Measurements from ENCODE around the gene KSR2.

KSR2 gene

DNA sequence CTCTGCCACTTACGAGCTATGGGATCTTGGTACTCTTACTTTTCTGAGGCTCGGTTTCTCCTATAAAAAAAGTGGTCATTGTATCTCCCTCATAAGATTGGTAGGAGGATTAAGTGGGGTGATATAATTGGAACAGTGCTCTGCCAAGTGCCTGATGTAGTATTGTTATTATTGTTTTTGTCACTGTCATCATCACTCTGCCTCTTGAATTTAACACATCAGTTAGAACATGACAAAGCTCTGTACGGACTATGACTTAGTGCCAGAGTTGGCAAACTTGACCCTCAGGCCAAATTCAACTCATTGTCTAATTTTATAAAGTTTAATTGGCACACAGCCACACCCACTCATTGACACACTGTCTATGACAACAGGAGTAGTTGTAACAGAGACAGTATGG lies 378.4 kb downstream of the KSR2 start:
- H3K36me3 ChIP-seq = no peaks in the 10 kb centered on the region
- no peak for DNase-seq
- TF ChIP-seq, protein P1, sequence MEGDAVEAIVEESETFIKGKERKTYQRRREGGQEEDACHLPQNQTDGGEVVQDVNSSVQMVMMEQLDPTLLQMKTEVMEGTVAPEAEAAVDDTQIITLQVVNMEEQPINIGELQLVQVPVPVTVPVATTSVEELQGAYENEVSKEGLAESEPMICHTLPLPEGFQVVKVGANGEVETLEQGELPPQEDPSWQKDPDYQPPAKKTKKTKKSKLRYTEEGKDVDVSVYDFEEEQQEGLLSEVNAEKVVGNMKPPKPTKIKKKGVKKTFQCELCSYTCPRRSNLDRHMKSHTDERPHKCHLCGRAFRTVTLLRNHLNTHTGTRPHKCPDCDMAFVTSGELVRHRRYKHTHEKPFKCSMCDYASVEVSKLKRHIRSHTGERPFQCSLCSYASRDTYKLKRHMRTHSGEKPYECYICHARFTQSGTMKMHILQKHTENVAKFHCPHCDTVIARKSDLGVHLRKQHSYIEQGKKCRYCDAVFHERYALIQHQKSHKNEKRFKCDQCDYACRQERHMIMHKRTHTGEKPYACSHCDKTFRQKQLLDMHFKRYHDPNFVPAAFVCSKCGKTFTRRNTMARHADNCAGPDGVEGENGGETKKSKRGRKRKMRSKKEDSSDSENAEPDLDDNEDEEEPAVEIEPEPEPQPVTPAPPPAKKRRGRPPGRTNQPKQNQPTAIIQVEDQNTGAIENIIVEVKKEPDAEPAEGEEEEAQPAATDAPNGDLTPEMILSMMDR (IDR thresholded peaks at IDR 0.05) = no peak
- H3K27me3 ChIP-seq = peaks cover 0 to 3% of the 10 kb centered on the region in 2 donors
- peaks cover 0 to 12% (median 9%) of the 10 kb centered on the region in 3 donors for H3K9me3 ChIP-seq
- intact Hi-C loops (cut with DNase I; ENCODE audit: low total_unique reads) = no loop called here
- no peak overlapping the region for H3K4me3 ChIP-seq
- no peaks in the 10 kb centered on the region for H3K4me1 ChIP-seq
- no peak overlapping the region for H3K27ac ChIP-seq

DNA sequence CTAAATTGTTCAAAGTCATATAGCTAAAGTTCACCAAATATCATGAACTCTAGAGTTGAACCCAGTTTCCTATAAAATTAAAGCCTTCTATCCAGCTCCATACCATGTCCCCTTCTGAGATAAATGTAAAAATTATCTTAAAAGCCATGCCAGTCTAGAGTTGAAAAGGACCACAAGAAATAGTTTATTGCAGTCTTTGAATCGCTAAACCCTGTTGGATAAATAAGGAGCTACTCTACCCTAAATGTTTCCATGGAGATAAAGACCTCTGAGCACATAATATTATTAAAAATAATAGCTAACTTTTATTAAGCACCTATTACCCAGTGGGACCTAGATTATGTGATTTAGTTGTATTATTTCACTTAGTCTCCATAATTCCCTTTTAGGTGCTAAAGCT lies 379.8 kb downstream of the KSR2 start:
- peaks cover 0 to 12% (median 9%) of the 10 kb centered on the region in 3 donors for H3K9me3 ChIP-seq
- no peak for DNase-seq
- peaks cover 0 to 7% of the 10 kb centered on the region in 2 donors for H3K27me3 ChIP-seq
- H3K4me3 ChIP-seq = no peak overlapping the region
- no peaks in the 10 kb centered on the region for H3K4me1 ChIP-seq
- H3K27ac ChIP-seq = no peak overlapping the region
- TF ChIP-seq, protein P1 (IDR thresholded peaks at IDR 0.05) = no peak
- intact Hi-C loops (cut with DNase I; ENCODE audit: low total_unique reads) = no loop called here
- no peaks in the 10 kb centered on the region for H3K36me3 ChIP-seq

DNA sequence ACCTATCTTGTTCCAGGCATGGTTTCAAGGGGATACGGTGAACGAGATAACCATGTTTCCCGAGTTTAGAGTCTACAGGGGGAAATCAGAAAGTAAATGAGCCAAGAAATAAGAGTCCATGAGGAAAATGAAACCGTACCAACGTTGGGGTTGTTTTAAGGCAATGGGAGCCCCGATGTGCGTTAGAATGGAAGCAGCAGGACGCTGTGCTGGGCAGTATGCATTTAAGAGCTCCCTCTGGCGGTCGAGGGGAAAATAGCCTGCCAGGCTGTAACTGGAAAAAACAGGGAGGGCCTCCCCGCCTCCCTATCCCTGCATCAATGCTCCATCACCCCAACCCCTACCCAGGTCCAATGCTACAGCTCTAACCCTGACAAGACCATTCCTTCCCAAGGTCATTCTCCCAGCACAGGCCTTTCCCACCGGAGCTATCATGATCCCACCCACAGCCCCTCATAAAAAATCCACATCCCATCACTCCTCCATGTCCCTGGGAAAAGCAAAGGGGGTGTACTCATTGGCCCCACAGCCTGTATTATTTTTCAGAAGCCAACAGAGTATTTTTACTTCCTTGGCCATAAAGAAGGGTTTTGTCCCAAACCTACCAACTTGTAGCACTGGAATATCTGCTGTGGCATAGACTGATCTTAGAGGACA lies 381.0 kb downstream of the KSR2 start:
- Histone ChIP-seq H3K9me3 (peaks cover 0 to 12% (median 9%) of the 10 kb centered on the region in 3 donors), H3K27me3 (peaks cover 0 to 7% of the 10 kb centered on the region in 2 donors), H3K36me3 (no peaks in the 10 kb centered on the region), H3K27ac (no peak overlapping the region), H3K4me1 (no peaks in the 10 kb centered on the region), H3K4me3 (no peak overlapping the region)
- TF ChIP-seq, protein P1 (IDR thresholded peaks at IDR 0.05) = peak; percentile 49 to 59
- DNase-seq = peak in 1 of 2 donors; percentile 40
- intact Hi-C loops (cut with DNase I; ENCODE audit: low total_unique reads) = no loop called here

DNA sequence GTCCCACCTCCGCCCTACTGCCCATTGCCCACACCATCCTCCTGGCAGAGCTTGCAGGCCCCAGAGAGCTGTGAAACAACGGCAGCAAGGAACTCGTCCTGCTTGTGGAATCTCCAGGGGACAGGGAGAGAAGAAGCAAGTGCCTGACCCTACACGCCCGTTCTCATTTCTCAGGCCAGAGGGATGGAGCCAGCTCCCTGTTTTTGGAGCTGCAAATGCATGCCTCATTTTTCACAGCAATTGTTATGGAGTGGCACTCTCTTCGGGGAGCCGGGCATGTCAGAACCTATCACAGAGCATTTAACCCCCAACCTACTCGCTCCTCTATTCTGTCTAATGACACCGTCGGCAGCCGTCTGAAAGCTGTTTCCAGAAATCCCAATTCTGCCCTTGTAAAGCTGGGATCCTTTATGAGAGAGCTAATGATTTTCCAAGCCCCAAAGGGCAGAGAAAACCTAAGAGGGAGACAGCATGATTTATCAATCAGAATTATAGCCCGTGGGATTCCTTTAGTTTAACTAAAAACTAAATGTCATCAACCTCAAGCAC lies 385.0 kb downstream of the KSR2 start:
- H3K9me3 ChIP-seq = no peaks in the 10 kb centered on the region
- intact Hi-C loops (cut with DNase I; ENCODE audit: low total_unique reads) = no loop called here
- H3K27ac ChIP-seq = no peak overlapping the region
- H3K36me3 ChIP-seq = no peaks in the 10 kb centered on the region
- no peak overlapping the region for H3K4me3 ChIP-seq
- H3K4me1 ChIP-seq = no peaks in the 10 kb centered on the region
- no peak for DNase-seq
- TF ChIP-seq, protein P1 (IDR thresholded peaks at IDR 0.05) = no peak
- H3K27me3 ChIP-seq = peaks cover 0 to 10% of the 10 kb centered on the region in 2 donors

DNA sequence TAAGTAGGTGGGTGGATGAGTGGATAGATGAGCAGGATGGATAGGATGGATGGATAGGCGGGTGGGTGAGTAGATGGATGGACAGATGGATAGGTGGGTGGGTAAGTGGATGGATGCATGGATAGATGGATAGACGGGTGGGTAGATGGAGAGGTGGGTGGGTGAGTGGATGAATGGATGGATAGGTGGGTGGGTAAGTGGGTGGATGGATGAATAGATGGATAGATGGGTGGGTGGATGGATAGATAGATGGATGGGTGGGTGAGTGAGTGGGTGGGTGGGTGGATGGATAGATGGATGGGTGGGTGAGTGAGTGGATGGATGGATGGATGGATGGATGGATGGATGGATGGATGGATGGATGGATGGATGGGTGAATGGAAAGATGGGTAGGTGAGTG lies 385.7 kb downstream of the KSR2 start:
- H3K4me3 ChIP-seq = no peak overlapping the region
- no peak for DNase-seq
- no peaks in the 10 kb centered on the region for H3K9me3 ChIP-seq
- TF ChIP-seq, protein P1 (IDR thresholded peaks at IDR 0.05) = no peak
- no peaks in the 10 kb centered on the region for H3K36me3 ChIP-seq
- H3K27me3 ChIP-seq = peaks cover 0 to 10% of the 10 kb centered on the region in 2 donors
- intact Hi-C loops (cut with DNase I; ENCODE audit: low total_unique reads) = no loop called here
- H3K27ac ChIP-seq = no peak overlapping the region
- H3K4me1 ChIP-seq = no peaks in the 10 kb centered on the region
